GM19372 (cell line): ENCODE measurements around the gene RALGPS1.
A peak's percentile ranks its signal among the peaks of the same experiment; 100 is the strongest.

Experiments used
- ATAC-seq: cut with Tn5 transposase; IDR thresholded peaks from one replicate; pipeline ENCODE4 v1.9.1; 2021; ENCODE audit warnings: mild to moderate bottlenecking, low read depth, moderate library complexity; ENCODE audit not compliant: unreplicated experiment

Gene RALGPS1, protein sequence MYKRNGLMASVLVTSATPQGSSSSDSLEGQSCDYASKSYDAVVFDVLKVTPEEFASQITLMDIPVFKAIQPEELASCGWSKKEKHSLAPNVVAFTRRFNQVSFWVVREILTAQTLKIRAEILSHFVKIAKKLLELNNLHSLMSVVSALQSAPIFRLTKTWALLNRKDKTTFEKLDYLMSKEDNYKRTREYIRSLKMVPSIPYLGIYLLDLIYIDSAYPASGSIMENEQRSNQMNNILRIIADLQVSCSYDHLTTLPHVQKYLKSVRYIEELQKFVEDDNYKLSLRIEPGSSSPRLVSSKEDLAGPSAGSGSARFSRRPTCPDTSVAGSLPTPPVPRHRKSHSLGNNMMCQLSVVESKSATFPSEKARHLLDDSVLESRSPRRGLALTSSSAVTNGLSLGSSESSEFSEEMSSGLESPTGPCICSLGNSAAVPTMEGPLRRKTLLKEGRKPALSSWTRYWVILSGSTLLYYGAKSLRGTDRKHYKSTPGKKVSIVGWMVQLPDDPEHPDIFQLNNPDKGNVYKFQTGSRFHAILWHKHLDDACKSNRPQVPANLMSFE

DNA sequence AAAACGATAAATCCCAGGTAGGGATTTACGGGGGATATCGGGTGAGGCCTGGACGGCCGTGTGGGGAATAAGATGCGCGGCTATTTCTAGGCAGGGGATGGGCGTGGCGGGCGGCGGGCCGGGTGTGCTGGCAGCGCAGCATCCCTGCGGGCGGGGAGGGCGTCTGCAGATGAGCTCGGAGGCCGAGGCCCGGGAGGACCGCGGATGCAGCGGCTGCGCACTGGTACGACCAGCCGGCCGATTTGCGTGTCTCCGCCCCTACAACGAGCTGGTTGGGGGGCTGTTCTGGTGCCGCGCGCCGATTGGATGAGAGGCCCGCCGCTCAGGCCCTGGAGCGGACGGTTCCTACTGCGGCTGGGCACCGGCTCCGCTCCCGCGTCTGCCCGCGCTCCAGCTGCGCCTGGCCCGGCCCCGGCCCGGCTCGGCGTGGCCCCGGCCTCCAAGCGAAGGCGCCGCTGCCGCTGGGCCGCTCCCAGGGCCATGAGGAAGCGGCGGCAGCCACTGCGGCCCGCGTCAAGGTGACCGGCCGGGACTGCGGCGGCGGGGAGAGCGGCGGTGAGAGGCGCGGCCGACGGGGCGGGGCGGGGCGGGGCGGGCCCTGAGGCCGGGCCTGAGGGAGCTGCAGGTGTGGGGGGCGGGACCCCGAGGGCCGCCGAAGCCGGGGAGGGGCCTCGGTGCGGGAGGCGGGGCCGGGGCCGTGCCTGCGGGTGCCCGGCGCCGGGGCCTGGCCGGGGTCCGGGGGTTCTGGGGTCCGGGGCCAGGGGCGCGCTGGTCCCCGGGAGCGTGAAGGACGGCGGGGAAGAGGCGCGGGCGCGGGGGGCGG lies at the start of gene RALGPS1:
Gene RALGPS1, plus strand, starts transcription at position 325 of the 823 bp plus-strand sequence. CDS start 47,508 bp downstream, outside the sequence.
- ATAC-seq: peak; percentile 94

DNA sequence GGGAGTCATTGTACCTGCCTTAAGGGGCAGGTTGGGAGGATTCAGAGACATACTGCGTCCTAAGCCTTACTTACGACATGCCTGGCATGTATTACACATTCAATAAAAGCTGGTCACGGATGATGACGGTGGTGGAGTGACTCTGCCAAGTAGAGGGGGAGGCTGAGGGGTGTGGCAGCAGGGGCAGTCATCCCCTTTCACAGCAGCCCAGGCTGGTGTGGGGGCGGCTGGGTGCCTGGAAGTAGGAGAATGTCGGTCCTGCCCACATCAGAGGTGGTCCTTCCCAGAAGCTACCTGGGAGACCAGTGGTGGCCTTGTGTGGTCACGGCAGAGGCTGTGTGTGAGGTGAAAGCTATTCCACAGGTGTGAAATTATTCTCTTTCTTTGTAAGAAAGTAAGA lies 45.2 kb upstream of the RALGPS1 start:
- ATAC-seq: no peak

DNA sequence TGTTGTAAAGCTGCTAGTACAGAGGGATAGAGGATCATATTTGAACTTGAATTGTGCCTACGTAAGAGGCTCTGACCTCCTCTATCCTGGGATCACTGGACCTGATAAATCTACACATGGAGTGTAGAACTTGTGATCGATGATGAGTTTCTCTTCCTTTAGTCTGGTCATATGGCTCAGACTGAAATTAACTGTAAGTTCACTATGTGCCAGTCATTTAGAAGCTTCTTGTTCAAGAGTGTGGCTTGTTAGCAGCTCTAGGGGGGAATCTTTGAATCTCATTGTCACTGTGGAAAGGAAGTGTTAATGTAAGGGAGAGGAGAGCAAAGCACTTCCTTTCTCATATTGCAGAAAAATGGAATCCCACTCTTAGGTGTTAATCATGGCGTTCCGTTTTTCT lies 42.1 kb upstream of the RALGPS1 start:
- ATAC-seq: no peak

DNA sequence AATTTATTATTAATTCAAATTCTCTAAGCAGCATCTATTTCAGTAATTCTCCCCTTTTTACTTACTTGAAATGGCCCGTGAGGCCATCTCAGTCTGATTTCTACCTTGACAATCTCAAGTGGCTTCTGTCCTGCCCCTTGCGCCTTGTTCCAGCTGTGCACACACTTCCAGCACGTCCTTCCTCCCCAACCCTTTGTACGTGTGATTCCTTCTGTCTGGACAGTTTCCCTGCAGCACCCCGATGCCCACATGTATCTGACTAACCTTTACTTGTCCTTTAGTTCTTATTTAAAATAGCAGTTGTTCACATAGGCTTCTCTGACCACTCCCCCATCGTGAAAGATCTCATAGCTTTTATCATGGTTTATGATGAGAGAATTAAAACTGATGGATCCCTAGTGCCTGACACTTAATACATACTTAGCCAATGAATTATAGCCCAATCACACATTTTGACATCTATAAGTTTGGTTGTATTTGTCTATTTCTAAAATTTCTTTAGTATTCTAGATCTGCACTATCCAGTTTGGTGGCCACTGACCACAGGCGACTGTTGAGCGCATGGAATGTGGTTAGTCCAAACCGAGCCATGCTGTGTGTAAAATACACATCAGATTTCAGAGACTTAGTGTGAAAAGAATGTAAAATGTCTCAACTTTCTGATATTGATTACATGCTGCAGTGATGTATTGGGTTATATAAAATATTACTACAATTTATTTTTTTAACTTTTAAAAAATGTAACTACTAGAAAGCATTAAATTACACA lies 39.9 kb upstream of the RALGPS1 start:
- ATAC-seq: no peak

DNA sequence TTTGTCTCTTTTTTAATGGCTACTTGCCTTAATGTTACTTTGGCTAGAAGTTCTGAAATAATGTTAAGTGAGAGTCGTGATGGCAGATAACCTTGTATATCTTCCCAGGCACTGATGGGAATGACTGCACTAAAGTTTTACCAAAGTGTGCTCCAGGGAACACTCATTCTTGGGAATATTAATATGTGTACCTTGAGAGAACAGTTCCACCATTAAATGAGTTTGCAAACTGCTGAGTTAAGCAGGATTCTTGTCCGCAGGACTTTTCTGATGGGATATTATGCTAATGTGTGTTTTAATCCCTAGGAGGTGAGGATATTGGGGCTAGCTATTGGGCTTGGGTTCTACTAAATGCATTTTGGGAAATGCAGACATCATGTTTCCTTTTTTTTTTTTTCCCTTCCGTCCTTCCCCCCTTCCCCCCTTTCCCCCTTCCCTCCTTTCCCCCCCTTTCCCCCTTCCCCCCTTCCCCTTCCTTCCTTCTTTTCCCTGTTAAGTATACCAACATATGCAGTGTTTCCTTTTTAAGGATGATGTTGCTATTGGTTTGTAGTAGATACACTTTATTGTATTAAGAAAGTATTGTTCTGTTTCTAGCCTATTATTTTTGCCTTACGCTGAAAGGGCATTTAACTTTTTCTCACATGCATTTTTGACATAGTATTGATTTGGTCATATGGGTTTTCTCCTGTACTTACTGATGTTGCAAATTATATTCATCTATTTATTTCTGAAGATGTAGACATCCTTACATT lies 38.6 kb upstream of the RALGPS1 start:
- no peak for ATAC-seq

DNA sequence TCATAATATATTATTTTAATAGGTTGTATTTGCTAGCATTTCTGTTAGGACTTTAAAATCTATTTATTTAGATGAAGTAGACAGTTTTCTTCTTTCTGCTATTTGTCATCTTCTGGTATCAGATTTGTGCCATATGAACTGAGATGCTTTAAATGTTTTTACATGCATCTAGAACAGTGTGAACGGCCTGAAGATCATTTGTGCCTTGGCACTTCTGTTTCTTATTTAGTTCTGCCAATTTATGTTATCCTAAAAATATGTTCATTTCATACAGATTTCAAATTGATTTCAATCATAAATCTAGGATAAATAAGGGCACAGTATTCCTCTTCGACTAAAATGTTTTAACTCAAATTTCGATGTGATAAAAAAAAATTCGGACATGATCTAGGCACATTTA lies 38.1 kb upstream of the RALGPS1 start:
- no peak for ATAC-seq

DNA sequence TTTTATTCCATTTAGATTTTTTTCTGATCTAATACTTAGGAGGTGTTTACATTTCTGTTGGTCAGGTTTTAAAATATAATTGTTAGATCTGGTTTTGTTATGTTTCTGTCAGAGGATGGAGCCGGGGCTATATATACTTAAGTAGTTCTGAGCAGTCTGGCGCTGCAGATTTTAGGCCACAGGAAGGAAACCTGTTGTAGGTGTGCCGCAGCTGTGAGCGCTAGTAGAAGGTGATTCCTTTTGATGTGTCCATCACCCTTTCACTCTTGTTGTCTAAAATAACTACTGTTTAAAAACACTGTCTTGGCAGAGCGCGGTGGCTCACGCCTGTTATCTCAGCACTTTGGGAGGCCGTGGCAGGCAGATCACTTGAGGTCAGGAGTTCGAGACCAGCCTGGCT lies 37.2 kb upstream of the RALGPS1 start:
- ATAC-seq: no peak

DNA sequence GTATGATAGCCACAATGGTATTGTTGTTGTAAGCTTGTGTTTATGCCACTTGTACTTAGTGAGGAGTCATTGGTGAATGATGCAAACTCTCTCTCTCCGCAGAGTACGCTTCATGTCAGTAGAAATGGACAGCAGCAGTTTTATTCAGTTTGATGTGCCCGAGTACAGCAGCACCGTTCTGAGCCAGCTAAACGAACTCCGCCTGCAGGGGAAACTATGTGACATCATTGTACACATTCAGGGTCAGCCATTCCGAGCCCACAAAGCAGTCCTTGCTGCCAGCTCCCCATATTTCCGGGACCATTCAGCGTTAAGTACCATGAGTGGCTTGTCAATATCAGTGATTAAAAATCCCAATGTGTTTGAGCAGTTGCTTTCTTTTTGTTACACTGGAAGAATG lies 35.3 kb upstream of the RALGPS1 start:
- ATAC-seq: no peak

DNA sequence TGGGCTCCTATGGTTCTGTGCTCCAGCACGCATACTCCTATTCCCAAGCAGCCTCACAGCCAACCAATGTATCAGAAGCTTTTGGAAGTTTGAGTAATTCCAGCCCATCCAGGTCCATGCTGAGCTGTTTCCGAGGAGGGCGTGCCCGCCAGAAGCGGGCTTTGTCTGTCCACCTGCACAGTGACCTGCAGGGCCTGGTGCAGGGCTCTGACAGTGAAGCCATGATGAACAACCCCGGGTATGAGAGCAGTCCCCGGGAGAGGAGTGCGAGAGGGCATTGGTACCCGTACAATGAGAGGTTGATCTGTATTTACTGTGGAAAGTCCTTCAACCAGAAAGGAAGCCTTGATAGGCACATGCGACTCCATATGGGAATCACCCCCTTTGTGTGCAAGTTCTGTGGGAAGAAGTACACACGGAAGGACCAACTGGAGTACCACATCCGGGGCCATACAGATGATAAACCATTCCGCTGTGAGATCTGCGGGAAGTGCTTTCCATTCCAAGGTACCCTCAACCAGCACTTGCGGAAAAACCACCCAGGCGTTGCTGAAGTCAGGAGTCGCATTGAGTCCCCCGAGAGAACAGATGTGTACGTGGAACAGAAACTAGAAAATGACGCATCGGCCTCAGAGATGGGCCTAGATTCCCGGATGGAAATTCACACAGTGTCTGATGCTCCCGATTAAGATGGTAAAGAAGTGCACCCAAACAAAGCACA lies 34.2 kb upstream of the RALGPS1 start:
- no peak for ATAC-seq

DNA sequence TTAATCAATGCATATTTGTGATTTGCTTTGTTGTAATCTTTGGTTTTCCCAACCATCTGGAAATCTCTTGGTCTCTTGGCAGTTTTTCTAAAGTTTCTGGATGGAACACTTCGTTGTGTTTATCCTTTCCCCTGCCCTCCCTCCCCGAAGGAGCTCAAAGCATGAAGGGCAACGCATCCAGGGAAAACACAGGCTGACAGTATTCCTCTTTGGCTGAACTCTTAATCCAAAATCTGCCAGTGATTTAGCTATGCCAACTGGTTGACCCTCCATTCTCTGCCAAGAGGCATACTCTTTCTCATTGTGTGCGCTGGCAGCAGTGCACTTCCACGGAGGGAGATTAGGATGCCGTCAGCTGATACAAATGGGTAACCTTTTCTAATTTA lies 33.6 kb upstream of the RALGPS1 start:
- ATAC-seq: no peak

DNA sequence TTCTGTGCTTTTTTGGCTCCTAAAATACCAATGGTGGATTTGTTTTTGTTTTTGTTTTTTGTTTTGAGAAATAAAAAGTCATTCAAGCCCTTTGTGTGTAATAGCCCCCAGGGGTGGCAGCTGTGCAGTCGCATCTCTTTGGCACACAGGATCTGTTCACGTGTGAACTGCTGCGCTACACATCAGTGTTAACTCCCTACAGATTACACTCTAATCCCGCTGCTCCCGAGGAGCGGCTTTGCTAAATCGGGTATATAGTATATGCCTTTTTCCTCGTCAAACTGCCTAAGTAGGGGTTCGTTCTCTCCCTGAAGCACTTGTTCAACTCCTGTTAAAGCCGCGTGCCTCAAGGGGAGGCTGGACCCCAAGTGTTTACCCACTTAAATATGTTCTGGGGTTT lies 31.8 kb upstream of the RALGPS1 start:
- ATAC-seq: no peak

DNA sequence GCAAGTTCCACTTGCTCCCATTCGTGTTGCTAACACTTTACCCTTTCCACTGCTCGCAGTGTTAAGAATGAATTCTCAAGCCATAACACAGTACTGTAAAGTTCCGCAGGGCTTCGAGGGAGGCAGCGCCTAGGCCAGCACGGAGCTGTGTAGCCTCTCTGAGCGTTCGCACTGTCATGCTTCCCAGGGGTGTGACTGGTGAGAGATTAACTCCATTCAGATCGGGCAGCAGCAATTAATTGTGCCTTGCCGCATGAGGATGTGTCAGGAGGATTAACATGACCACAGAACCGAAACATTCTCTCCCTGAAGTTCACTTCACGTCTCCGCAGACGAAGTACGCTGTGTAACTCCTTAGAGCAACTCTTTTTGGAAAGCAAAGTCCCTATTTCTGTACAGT lies 30.9 kb upstream of the RALGPS1 start:
- ATAC-seq: no peak

DNA sequence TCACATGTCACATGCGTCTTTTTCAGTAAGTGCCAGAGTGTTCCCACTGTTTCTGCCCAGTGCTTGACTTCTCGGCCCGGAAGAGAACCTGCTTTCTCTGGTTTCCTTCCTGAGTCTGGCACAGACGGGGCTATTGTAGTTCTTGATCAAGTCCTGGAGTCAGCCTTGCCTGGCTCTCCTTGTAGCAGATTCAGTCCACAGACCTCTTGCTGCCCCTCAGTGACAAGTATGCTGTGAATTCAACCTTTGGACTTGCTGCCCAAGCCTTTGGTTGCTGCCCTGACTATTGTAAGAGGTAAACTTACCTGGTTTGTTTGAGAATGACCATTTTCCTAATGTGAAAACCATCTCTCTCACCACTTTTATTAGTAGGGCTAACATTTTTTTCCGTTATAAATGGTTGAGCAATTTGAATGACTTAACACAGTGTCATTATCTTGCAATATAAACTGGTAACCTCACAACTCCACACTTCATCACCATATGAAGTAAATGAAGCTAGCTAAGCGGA lies 29.4 kb upstream of the RALGPS1 start:
- ATAC-seq: no peak

DNA sequence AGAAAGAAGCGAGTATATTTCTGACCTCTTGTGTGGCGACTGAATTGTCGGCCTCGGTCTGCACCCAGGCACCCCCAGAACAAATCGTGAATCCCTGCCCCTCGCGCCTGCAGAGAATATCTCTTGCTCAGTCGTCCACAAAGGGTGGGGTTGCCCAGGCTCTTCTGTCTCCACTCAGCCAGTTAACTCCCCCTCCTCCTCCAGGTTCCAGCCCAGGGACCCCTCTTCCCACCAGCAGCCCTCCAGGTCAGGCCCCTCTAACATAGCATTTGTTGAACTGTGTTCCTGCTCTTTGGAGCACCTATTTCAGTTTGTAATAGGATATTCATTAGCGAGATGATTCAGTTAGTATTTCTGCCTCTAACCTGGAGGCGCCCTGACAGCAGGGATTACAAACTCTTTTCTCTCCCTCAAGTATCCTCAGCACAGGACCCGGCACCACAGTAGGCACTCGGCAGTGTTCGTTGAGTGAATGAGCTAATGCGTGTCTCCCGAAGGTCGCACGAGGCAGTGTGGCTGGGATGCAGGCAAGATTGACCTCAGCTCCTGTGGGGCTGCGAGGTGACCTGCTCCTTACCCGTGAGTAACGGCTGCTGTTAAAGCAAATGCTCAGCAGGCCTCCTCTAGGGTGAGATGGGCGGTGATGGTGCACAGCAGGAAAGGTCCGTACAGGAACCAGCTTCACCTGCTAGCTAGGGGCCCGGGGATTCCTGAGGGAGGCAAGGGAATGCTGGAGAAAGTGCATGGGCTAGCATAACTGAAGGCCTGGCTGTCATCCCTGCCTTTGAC lies 28.4 kb upstream of the RALGPS1 start:
- no peak for ATAC-seq

DNA sequence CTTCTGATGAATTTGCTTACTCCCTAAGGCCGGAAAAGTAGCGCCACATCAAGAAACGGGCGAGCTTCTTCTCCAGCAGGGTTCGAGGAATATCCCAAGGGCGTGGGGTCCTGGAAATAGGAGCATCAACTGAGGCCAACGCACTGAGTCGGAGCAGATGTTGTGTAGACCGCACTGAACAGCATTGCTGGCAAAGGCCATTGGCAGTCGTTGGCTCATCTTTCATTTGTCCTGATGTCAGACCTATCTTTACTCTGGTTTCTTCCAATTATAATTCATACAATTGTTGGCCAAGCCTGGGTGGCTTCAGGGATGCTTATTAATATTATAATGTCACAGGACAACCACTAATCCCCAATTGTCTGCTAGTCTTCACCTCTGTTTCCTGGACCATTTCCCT lies 27.7 kb upstream of the RALGPS1 start:
- ATAC-seq: no peak

DNA sequence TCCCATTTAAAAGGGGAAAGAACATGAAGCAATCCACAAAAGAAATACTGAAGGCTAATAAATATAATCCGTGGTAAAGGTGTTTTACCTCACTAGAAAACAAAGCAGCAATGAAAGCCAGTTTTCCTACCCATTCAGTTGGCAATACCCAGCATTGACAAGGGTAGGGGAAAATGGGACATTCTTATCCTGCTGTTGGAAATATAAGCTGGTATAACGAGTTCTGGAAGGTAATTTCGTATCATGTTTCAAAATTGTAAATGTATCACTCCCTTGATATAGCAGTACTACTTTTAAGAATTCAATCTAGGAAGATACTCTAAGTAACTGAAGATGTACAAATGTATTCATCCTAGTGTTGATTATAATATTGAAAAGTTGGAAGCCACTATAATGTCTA lies 22.9 kb upstream of the RALGPS1 start:
- ATAC-seq: no peak

DNA sequence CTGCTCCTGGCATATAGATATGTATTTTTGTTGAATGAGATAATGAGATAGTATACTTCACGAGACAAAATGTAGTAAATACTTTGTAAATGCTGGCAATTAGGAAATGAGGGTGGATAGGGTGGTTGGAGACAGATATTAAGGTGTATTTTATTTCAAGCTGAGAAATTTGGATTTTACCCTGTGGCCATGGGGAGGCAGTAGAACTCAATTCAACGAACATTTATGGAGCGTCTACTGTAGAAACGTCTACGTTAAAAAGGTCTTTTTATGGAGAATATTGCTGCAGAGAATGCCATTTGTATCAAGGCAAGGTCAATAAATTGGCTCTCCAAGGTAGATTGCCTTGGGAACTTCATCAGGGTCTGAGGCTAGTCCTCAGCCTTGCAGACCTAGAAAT lies 21.5 kb upstream of the RALGPS1 start:
- ATAC-seq: no peak

DNA sequence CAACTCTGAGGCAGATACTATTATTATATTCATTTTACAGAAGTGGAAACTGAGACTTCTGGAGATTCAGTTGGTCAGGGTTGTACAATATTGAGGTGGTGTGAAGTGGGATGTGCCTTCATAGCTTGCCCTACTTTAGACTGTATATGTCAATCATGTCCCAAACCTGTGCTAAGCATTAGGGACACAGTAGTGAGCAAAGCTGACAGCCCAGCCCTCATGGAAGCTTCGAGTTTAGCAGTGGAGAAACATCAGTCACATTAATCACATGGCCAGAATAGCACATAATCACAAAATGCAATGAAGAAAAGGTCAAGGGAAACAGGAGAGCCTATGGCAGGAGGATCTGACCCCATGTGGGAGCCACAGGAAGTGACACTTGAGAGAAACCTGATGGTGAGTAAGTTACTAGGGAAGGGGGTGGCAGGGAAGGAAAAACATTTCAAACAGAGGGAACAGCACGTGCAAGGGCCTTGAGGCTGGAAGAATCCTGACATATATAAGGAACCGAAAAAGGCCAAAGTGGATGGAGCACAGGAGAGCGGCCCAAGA lies 20.5 kb upstream of the RALGPS1 start:
- no peak for ATAC-seq
